GM23338 (cell line): ENCODE data around the gene TBX3. TPM values are rescaled to one million over a fixed set of nuclear protein-coding genes. Genes with fewer than 3 reads are reported as not detected.

Experiments used
- ATAC-seq: fragments of 200-7000 bp; cut with Tn5 transposase; 3 replicates; pipeline ENCODE4 v1.9.1; 2020
- DNase-seq: peaks from one replicate; pipeline ENCODE4 v3.0.0-alpha.2; 2015; ENCODE audit warnings: low spot score
- H2AFZ ChIP-seq: fragments of 200-600 bp; sonication (generic); 2 replicates; pipeline ENCODE4 v1.8.0; 2016; ENCODE audit warnings: antibody characterized with exemption, mild to moderate bottlenecking, moderate library complexity
- H3F3A ChIP-seq: fragments of 200-600 bp; sonication (generic); replicated peaks from 2 replicates; pipeline ENCODE4 v1.8.0; 2017; ENCODE audit warnings: antibody characterized with exemption, mixed run types, low read depth
- H3K27ac ChIP-seq: fragments of 200-600 bp; sonication (generic); 2 replicates; pipeline ENCODE4 v1.6.1; 2016; ENCODE audit warnings: low read depth
- H3K27me3 ChIP-seq: fragments of 200-600 bp; sonication (generic); 2 replicates; pipeline ENCODE4 v1.8.0; 2016; ENCODE audit warnings: mild to moderate bottlenecking, mixed run types, moderate library complexity; ENCODE audit not compliant: insufficient read depth
- H3K36me3 ChIP-seq: fragments of 200-600 bp; sonication (generic); 2 replicates; pipeline ENCODE4 v1.8.0; 2016; ENCODE audit warnings: mild to moderate bottlenecking; ENCODE audit not compliant: insufficient read depth
- H3K4me1 ChIP-seq: fragments of 200-600 bp; sonication (generic); 2 replicates; pipeline ENCODE4 v1.8.0; 2016; ENCODE audit warnings: mild to moderate bottlenecking, moderate library complexity; ENCODE audit not compliant: insufficient read depth
- H3K4me2 ChIP-seq: fragments of 200-600 bp; sonication (generic); 2 replicates; pipeline ENCODE4 v1.7.1; 2017; ENCODE audit warnings: mixed run types
- H3K4me3 ChIP-seq: fragments of 200-600 bp; sonication (generic); 2 replicates; pipeline ENCODE4 v1.6.1; 2016; ENCODE audit warnings: mixed run types
- H3K79me2 ChIP-seq: fragments of 200-600 bp; sonication (generic); replicated peaks from 2 replicates; pipeline ENCODE4 v1.8.0; 2017; ENCODE audit warnings: mild to moderate bottlenecking; ENCODE audit not compliant: insufficient read depth
- H3K9me2 ChIP-seq: fragments of 200-600 bp; sonication (generic); 2 replicates; pipeline ENCODE4 v1.8.0; 2017; ENCODE audit not compliant: insufficient read depth
- H4K20me1 ChIP-seq: fragments of 200-600 bp; sonication (generic); replicated peaks from 2 replicates; pipeline ENCODE4 v1.8.0; 2017; ENCODE audit warnings: mild to moderate bottlenecking; ENCODE audit not compliant: insufficient read depth
- H3K27ac Mint-ChIP-seq: 2 replicates; pipeline ENCODE4 v1.8.0; 2020; ENCODE audit warnings: inconsistent platforms, mild to moderate bottlenecking, moderate library complexity, mixed read lengths
- H3K27me3 Mint-ChIP-seq: 3 replicates; pipeline ENCODE4 v1.8.0; 2022; ENCODE audit warnings: low read depth, mild to moderate bottlenecking, moderate library complexity, mixed read lengths, inconsistent platforms; ENCODE audit not compliant: insufficient read depth, poor library complexity
- H3K36me3 Mint-ChIP-seq: 3 replicates; pipeline ENCODE4 v1.8.0; 2021; ENCODE audit warnings: low read depth, mild to moderate bottlenecking, inconsistent platforms, moderate library complexity, mixed read lengths
- H3K4me1 Mint-ChIP-seq: 3 replicates; pipeline ENCODE4 v1.8.0; 2020; ENCODE audit warnings: mild to moderate bottlenecking, inconsistent platforms, mixed read lengths
- H3K4me3 Mint-ChIP-seq: 3 replicates; pipeline ENCODE4 v1.8.0; 2021; ENCODE audit warnings: moderate library complexity, mild to moderate bottlenecking, inconsistent platforms, mixed read lengths
- H3K9me3 Mint-ChIP-seq: 3 replicates; pipeline ENCODE4 v1.8.0; 2020; ENCODE audit warnings: moderate library complexity, mild to moderate bottlenecking, inconsistent platforms, mixed read lengths
- CREB1 ChIP-seq: fragments of 250-450 bp; sonication (Bioruptor Pico); IDR thresholded peaks from 2 replicates; pipeline ENCODE4 v1.5.0; 2020; ENCODE audit warnings: low read depth, mild to moderate bottlenecking, moderate library complexity
- CTCF ChIP-seq, 2 experiments: fragments of 200-600 bp in 1 of 2; sonication (generic) in 1 of 2; conservative IDR thresholded peaks; 2 replicates each; pipeline versions ENCODE4 v1.5.1 to v1.6.1; 2016 to 2017; ENCODE audit warnings: antibody characterized with exemption in 2 of 2, low read depth in 2 of 2, mild to moderate bottlenecking in 2 of 2, moderate library complexity in 1 of 2
- EZH2 ChIP-seq: fragments of 200-600 bp; sonication (generic); IDR thresholded peaks from one replicate; pipeline ENCODE4 v1.8.0; 2017; ENCODE audit warnings: antibody characterized with exemption, mild to moderate bottlenecking, low read depth; ENCODE audit not compliant: unreplicated experiment
- EZH2phosphoT487 ChIP-seq: fragments of 200-600 bp; sonication (generic); IDR thresholded peaks from one replicate; pipeline ENCODE4 v1.8.1; 2018; ENCODE audit warnings: antibody characterized with exemption; ENCODE audit not compliant: unreplicated experiment
- NANOG ChIP-seq: IDR thresholded peaks from 2 replicates; pipeline ENCODE4 v1.6.1; 2016; ENCODE audit warnings: antibody characterized with exemption, borderline replicate concordance
- POLR2AphosphoS5 ChIP-seq: IDR thresholded peaks from 2 replicates; pipeline ENCODE4 v1.6.1; 2016; ENCODE audit warnings: antibody characterized with exemption, low read depth
- STAT1 ChIP-seq: IDR thresholded peaks from one replicate; pipeline ENCODE4 v1.6.1; 2016; ENCODE audit warnings: antibody characterized with exemption; ENCODE audit not compliant: unreplicated experiment
- ZNF331 ChIP-seq: fragments of 250-450 bp; sonication (Bioruptor Pico); IDR thresholded peaks from 2 replicates; pipeline ENCODE4 v1.5.0; 2020; ENCODE audit warnings: low read depth, mild to moderate bottlenecking, moderate library complexity
- ZNF462 ChIP-seq: fragments of 250-450 bp; sonication (Bioruptor Pico); IDR thresholded peaks from 2 replicates; pipeline ENCODE4 v1.5.0; 2020; ENCODE audit warnings: mild to moderate bottlenecking, moderate library complexity
- polyA plus RNA-seq: library from polyadenylated mRNA; unstranded; fragments of >200 nt; fragmentation: Nextera tagmentation; extraction: Ambion mirVana; gene quantifications from 2 replicates; pipeline ENCODE4 v1.2.1, GENCODE V29; 2016
- total RNA-seq: library from RNA; depleted of rRNA; stranded (reverse); fragments of >200 nt; shearing (Covaris generic); gene quantifications from 2 replicates; pipeline ENCODE4 v1.2.3, GENCODE V29; 2014

TBX3 gene
- total and polyA plus RNA-seq, 2 experiments from 2014 or later, result 0.18 to 0.24 TPM

- no peak overlapping the region for H3K27ac Mint-ChIP-seq
- H3K27me3 Mint-ChIP-seq, result peaks cover 98% of the 10 kb centered on the region
- Histone ChIP-seq H3K27ac (no peak overlapping the region), H3K4me1 (peaks cover 80% of the 10 kb centered on the region), H3F3A (peaks cover 59% of the 10 kb centered on the region), H3K9me2 (no peaks in the 10 kb centered on the region), H2AFZ (no peak overlapping the region), H3K79me2 (no peaks in the 10 kb centered on the region), H3K4me2 (peak overlapping the region; percentile 80), H3K36me3 (no peaks in the 10 kb centered on the region), H4K20me1 (peaks cover 22% of the 10 kb centered on the region; the same call in 1 of the 2 replicates), H3K27me3 (peaks cover 94% of the 10 kb centered on the region), H3K4me3 (peak overlapping the region; percentile 69)
- H3K9me3 Mint-ChIP-seq, result peaks cover 5% of the 10 kb centered on the region; the same call in 2 of the 3 replicates
- H3K36me3 Mint-ChIP-seq, result no peaks in the 10 kb centered on the region
- peak overlapping the region; percentile 79 for H3K4me3 Mint-ChIP-seq
- TF ChIP-seq STAT1 (no peak), EZH2 (peak; percentile 59), NANOG (no peak), CREB1 (CRISPR knock-in tag) (no peak), EZH2phosphoT487 (no peak), POLR2AphosphoS5 (no peak)
- peak; percentile 12 for DNase-seq
- ATAC-seq, result no peak
- peaks cover 75% of the 10 kb centered on the region for H3K4me1 Mint-ChIP-seq
Observed at GRCh38 chr12:114682106-114682784, 1.7 kb downstream of the TBX3 start.

GRCh38 chr12:114681116-114681871, 2.7 kb downstream of the TBX3 start:
- no peaks in the 10 kb centered on the region for H3K79me2 ChIP-seq
- H3K27ac ChIP-seq, result no peak overlapping the region
- no peak overlapping the region for H3K27ac Mint-ChIP-seq
- H3K4me1 ChIP-seq, result peaks cover 80% of the 10 kb centered on the region
- peaks cover 60% of the 10 kb centered on the region for H3F3A ChIP-seq
- no peak for ATAC-seq
- H3K4me3 ChIP-seq, result no peak overlapping the region
- no peaks in the 10 kb centered on the region for H3K36me3 ChIP-seq
- no peaks in the 10 kb centered on the region for H3K36me3 Mint-ChIP-seq
- H4K20me1 ChIP-seq, result peaks cover 16% of the 10 kb centered on the region; the same call in 1 of the 2 replicates
- peak overlapping the region; percentile 33; the same call in 1 of the 2 replicates for H3K4me2 ChIP-seq
- H2AFZ ChIP-seq, result no peak overlapping the region
- H3K9me2 ChIP-seq, result no peaks in the 10 kb centered on the region
- H3K4me1 Mint-ChIP-seq, result peaks cover 75% of the 10 kb centered on the region
- peaks cover 94% of the 10 kb centered on the region for H3K27me3 ChIP-seq
- peak overlapping the region; percentile 15; the same call in 2 of the 3 replicates for H3K4me3 Mint-ChIP-seq
- no peak for DNase-seq
- peaks cover 98% of the 10 kb centered on the region for H3K27me3 Mint-ChIP-seq
- H3K9me3 Mint-ChIP-seq, result peaks cover 5% of the 10 kb centered on the region; the same call in 2 of the 3 replicates
- TF ChIP-seq CTCF (conservative IDR thresholded peaks at IDR 0.05; ENCODE audit: low read depth in 2 of 2), result no peak
- no peak for TF ChIP-seq STAT1
- no peak for TF ChIP-seq ZNF331 (CRISPR knock-in tag)
- TF ChIP-seq NANOG, result no peak
- peak; percentile 94 for TF ChIP-seq EZH2
- TF ChIP-seq ZNF462 (CRISPR knock-in tag), result no peak
